Measurements from ENCODE around the gene MON1A. TPM values are rescaled to one million over a fixed set of nuclear protein-coding genes. Genes with fewer than 3 reads are reported as not detected.

Gene MON1A
- total and polyA plus RNA-seq, 2 of the 8 experiments (the other 6 are each of a cell fraction or from before 2014, with no cell fraction given) = 10.3 to 14.1 TPM

GRCh38 chr3:49911611-49912010 lies 18.0 kb downstream of the MON1A start (continued):
- TF ChIP-seq SRF (IDR thresholded peaks at IDR 0.05; ENCODE audit: low read depth, low read length) (no peak), BCL11A (IDR thresholded peaks at IDR 0.05; ENCODE audit: low read depth in 2 of 2, low read length in 2 of 2) (no peak)
